SK-N-SH treated with all-trans-retinoic acid at 6 μM for 48 hours (cell line): Measurements from ENCODE around the gene PPP1R15B.

Experiments
- ATAC-seq: fragments of 200-7000 bp; cut with Tn5 transposase; 3 replicates; pipeline ENCODE4 v1.9.1; 2020; ENCODE audit warnings: mild to moderate bottlenecking, moderate library complexity
- ARNTL ChIP-seq: fragments of 450-650 bp; formaldehyde crosslinking; IDR thresholded peaks from 2 replicates; pipeline ENCODE4 v1.5.0; 2020; ENCODE audit warnings: low read depth, mild to moderate bottlenecking, moderate library complexity, borderline replicate concordance
- BACH2 ChIP-seq: fragments of 250-450 bp; sonication (Bioruptor Pico); IDR thresholded peaks from 2 replicates; pipeline ENCODE4 v1.9.0; 2021; ENCODE audit warnings: mild to moderate bottlenecking, borderline replicate concordance
- CREB5 ChIP-seq: fragments of 250-450 bp; sonication (Bioruptor Pico); IDR thresholded peaks from 2 replicates; pipeline ENCODE4 v1.5.1; 2020; ENCODE audit warnings: low read depth, mild to moderate bottlenecking, moderate library complexity
- CSDC2 ChIP-seq: fragments of 250-450 bp; sonication (Bioruptor Pico); IDR thresholded peaks from 2 replicates; pipeline ENCODE4 v1.5.0; 2020; ENCODE audit warnings: mild to moderate bottlenecking, moderate library complexity
- CSRNP3 ChIP-seq: fragments of 250-450 bp; sonication (Bioruptor Pico); IDR thresholded peaks from 2 replicates; pipeline ENCODE4 v1.5.1; 2021; ENCODE audit warnings: mild to moderate bottlenecking, moderate library complexity
- ESRRG ChIP-seq: fragments of 250-450 bp; sonication (Bioruptor Pico); IDR thresholded peaks from 2 replicates; pipeline ENCODE4 v1.6.1; 2021; ENCODE audit warnings: mild to moderate bottlenecking
- GLIS3 ChIP-seq: fragments of 250-450 bp; sonication (Bioruptor Pico); IDR thresholded peaks from 2 replicates; pipeline ENCODE4 v1.5.0; 2020; ENCODE audit warnings: mild to moderate bottlenecking, moderate library complexity
- OSR1 ChIP-seq: fragments of 250-450 bp; sonication (Bioruptor Pico); IDR thresholded peaks from 2 replicates; pipeline ENCODE4 v1.8.0; 2022; ENCODE audit warnings: moderate library complexity, mild to moderate bottlenecking, inconsistent platforms
- PATZ1 ChIP-seq: fragments of 250-450 bp; sonication (Bioruptor Pico); IDR thresholded peaks from 2 replicates; pipeline ENCODE4 v1.8.0; 2020; ENCODE audit warnings: mild to moderate bottlenecking, moderate library complexity, borderline replicate concordance
- POU6F1 ChIP-seq: fragments of 250-450 bp; sonication (Bioruptor Pico); IDR thresholded peaks from 2 replicates; pipeline ENCODE4 v1.8.0; 2021; ENCODE audit warnings: low read depth, mild to moderate bottlenecking, moderate library complexity, borderline replicate concordance
- PPARA ChIP-seq: fragments of 250-450 bp; sonication (Bioruptor Pico); IDR thresholded peaks from 2 replicates; pipeline ENCODE4 v1.5.0; 2020; ENCODE audit warnings: mild to moderate bottlenecking, borderline replicate concordance
- RARB ChIP-seq: fragments of 250-450 bp; sonication (Bioruptor Pico); IDR thresholded peaks from 2 replicates; pipeline ENCODE4 v1.8.0; 2021; ENCODE audit warnings: mild to moderate bottlenecking, moderate library complexity
- SNAI2 ChIP-seq: fragments of 250-450 bp; sonication (Bioruptor Pico); IDR thresholded peaks from 2 replicates; pipeline ENCODE4 v1.5.0; 2020; ENCODE audit warnings: mild to moderate bottlenecking, moderate library complexity
- TCF4 ChIP-seq: fragments of 250-450 bp; sonication (Bioruptor Pico); IDR thresholded peaks from 2 replicates; pipeline ENCODE4 v1.8.0; 2021; ENCODE audit warnings: mild to moderate bottlenecking, moderate library complexity, borderline replicate concordance
- TSHZ2 ChIP-seq: fragments of 250-450 bp; sonication (Bioruptor Pico); IDR thresholded peaks from 2 replicates; pipeline ENCODE4 v1.5.0; 2020; ENCODE audit warnings: mild to moderate bottlenecking, moderate library complexity
- ZC3H10 ChIP-seq: fragments of 250-450 bp; sonication (Bioruptor Pico); IDR thresholded peaks from 2 replicates; pipeline ENCODE4 v1.5.1; 2021; ENCODE audit warnings: mild to moderate bottlenecking, moderate library complexity
- ZFP3 ChIP-seq: fragments of 250-450 bp; sonication (Bioruptor Pico); IDR thresholded peaks from 2 replicates; pipeline ENCODE4 v1.5.0; 2020; ENCODE audit warnings: mild to moderate bottlenecking, moderate library complexity
- ZFP30 ChIP-seq: fragments of 450-650 bp; formaldehyde crosslinking; IDR thresholded peaks from 2 replicates; pipeline ENCODE4 v1.5.0; 2022; ENCODE audit warnings: mild to moderate bottlenecking, moderate library complexity
- ZNF565 ChIP-seq: fragments of 450-650 bp; formaldehyde crosslinking; conservative IDR thresholded peaks from 2 replicates; pipeline ENCODE4 v1.5.0; 2020; ENCODE audit warnings: low read depth, mild to moderate bottlenecking, moderate library complexity

The PPP1R15B gene

GRCh38 chr1:204443871-204444581 is 32.4 kb upstream of the PPP1R15B start:
- ATAC-seq: no peak
- TF ChIP-seq CREB5 (CRISPR knock-in tag) (no peak), CSRNP3 (no peak), CSDC2 (no peak), ESRRG (no peak), ZC3H10 (CRISPR knock-in tag) (no peak), BACH2 (no peak)
- TF ChIP-seq, all 23 proteins: peak for 0

GRCh38 chr1:204443260-204443619 is 31.6 kb upstream of the PPP1R15B start:
- no peak for ATAC-seq
- no peak for TF ChIP-seq OSR1 (CRISPR knock-in tag)
- TF ChIP-seq ARNTL (CRISPR knock-in tag): no peak
- TF ChIP-seq RARB (CRISPR knock-in tag): no peak
- TF ChIP-seq POU6F1: no peak
- TF ChIP-seq ZFP3 (CRISPR knock-in tag): no peak
- no peak for TF ChIP-seq PATZ1 (CRISPR knock-in tag)
- TF ChIP-seq ZC3H10 (CRISPR knock-in tag): no peak
- TF ChIP-seq ZNF565 (CRISPR knock-in tag): no peak
- TF ChIP-seq PPARA: no peak
- no peak for TF ChIP-seq GLIS3
- TF ChIP-seq TSHZ2 (CRISPR knock-in tag): no peak
- TF ChIP-seq TCF4: no peak
- TF ChIP-seq, all 23 proteins: peak for 0

- ATAC-seq: no peak
- TF ChIP-seq TSHZ2 (CRISPR knock-in tag) (no peak), ZFP30 (CRISPR knock-in tag) (no peak), ESRRG (no peak), ARNTL (CRISPR knock-in tag) (no peak), PPARA (no peak), GLIS3 (no peak), ZNF565 (CRISPR knock-in tag) (no peak), TCF4 (no peak), SNAI2 (no peak), OSR1 (CRISPR knock-in tag) (no peak)
- TF ChIP-seq, all 23 proteins: peak for 0
Measured at GRCh38 chr1:204442376-204443259, 31.0 kb upstream of the PPP1R15B start.
